H9 (cell line): ENCODE results near the gene FAXC. TPM values are rescaled to one million over a fixed set of nuclear protein-coding genes. Genes with fewer than 3 reads are reported as not detected.
"Not testable (repeated sequence)": the region's sequence is repeated elsewhere in the genome, so short reads cannot be mapped to it uniquely, and the experiment has no call there.

Experiments used
- DNase-seq: peaks from one replicate; pipeline ENCODE4 v3.0.0-alpha.2; 2017
- H2AFZ ChIP-seq: one replicate; pipeline ENCODE4 v1.6.1; 2013; ENCODE audit warnings: mild to moderate bottlenecking, low read length, control low read depth, moderate library complexity
- H2AK5ac ChIP-seq: 2 replicates; pipeline ENCODE4 v1.6.1; 2013; ENCODE audit warnings: low read length, control low read depth, mixed read lengths; ENCODE audit not compliant: insufficient read length
- H2BK120ac ChIP-seq: one replicate; pipeline ENCODE4 v1.6.1; 2013; ENCODE audit warnings: low read depth, mild to moderate bottlenecking, low read length, control low read depth, inconsistent platforms; ENCODE audit not compliant: poor library complexity, severe bottlenecking
- H2BK12ac ChIP-seq: 2 replicates; pipeline ENCODE4 v1.6.1; 2013; ENCODE audit warnings: low read length, control low read depth, mixed read lengths, low read depth; ENCODE audit not compliant: insufficient read length
- H2BK15ac ChIP-seq: 2 replicates; pipeline ENCODE4 v1.6.1; 2013; ENCODE audit warnings: low read depth, low read length, control low read depth
- H2BK20ac ChIP-seq: one replicate; pipeline ENCODE4 v1.6.1; 2013; ENCODE audit warnings: low read depth, mild to moderate bottlenecking, low read length, control low read depth, inconsistent platforms; ENCODE audit not compliant: poor library complexity, severe bottlenecking
- H2BK5ac ChIP-seq: 2 replicates; pipeline ENCODE4 v1.6.1; 2013; ENCODE audit warnings: low read length, control low read depth, mixed read lengths; ENCODE audit not compliant: insufficient read length
- H3K14ac ChIP-seq: 2 replicates; pipeline ENCODE4 v1.6.1; 2013; ENCODE audit warnings: low read length, control low read depth; ENCODE audit not compliant: insufficient read depth
- H3K18ac ChIP-seq: 2 replicates; pipeline ENCODE4 v1.6.1; 2013; ENCODE audit warnings: low read depth, mild to moderate bottlenecking, mixed read lengths, low read length, control low read depth; ENCODE audit not compliant: insufficient read length
- H3K23ac ChIP-seq: 2 replicates; pipeline ENCODE4 v1.6.1; 2013; ENCODE audit warnings: low read length, control low read depth, mixed read lengths, low read depth; ENCODE audit not compliant: insufficient read length
- H3K23me2 ChIP-seq: 2 replicates; pipeline ENCODE4 v1.6.1; 2013; ENCODE audit warnings: low read depth, mild to moderate bottlenecking, mixed read lengths, low read length, control low read depth; ENCODE audit not compliant: insufficient read length, poor library complexity, severe bottlenecking
- H3K27ac ChIP-seq: 2 replicates; pipeline ENCODE4 v1.5.1; 2013; ENCODE audit warnings: low read length, control low read depth, mixed read lengths, low read depth; ENCODE audit not compliant: insufficient read length
- H3K27me3 ChIP-seq: 2 replicates; pipeline ENCODE4 v1.6.1; 2013; ENCODE audit warnings: low read length, control low read depth, inconsistent platforms; ENCODE audit not compliant: insufficient read depth
- H3K4ac ChIP-seq: 2 replicates; pipeline ENCODE4 v1.6.1; 2013; ENCODE audit warnings: low read depth, mild to moderate bottlenecking, control low read depth, inconsistent platforms, low read length, moderate library complexity
- H3K4me1 ChIP-seq: 2 replicates; pipeline ENCODE4 v1.6.1; 2013; ENCODE audit warnings: low read length, control low read depth, inconsistent platforms; ENCODE audit not compliant: insufficient read depth
- H3K4me2 ChIP-seq: 2 replicates; pipeline ENCODE4 v1.6.1; 2013; ENCODE audit warnings: low read length, control low read depth, mixed read lengths; ENCODE audit not compliant: insufficient read length, insufficient read depth
- H3K56ac ChIP-seq: 2 replicates; pipeline ENCODE4 v1.6.1; 2013; ENCODE audit warnings: low read depth, mild to moderate bottlenecking, mixed read lengths, low read length, control low read depth; ENCODE audit not compliant: insufficient read length
- H3K79me1 ChIP-seq: 2 replicates; pipeline ENCODE4 v1.6.1; 2013; ENCODE audit warnings: low read depth, mild to moderate bottlenecking, moderate library complexity, low read length, control low read depth, inconsistent platforms; ENCODE audit not compliant: insufficient read depth, poor library complexity, severe bottlenecking
- H3K79me2 ChIP-seq: 2 replicates; pipeline ENCODE4 v1.6.1; 2013; ENCODE audit warnings: low read length, control low read depth, inconsistent platforms; ENCODE audit not compliant: insufficient read depth
- H3K9ac ChIP-seq: 2 replicates; pipeline ENCODE4 v1.6.1; 2013; ENCODE audit warnings: low read length, control low read depth, mixed read lengths; ENCODE audit not compliant: insufficient read length; ENCODE audit errors: extremely low read depth
- H3K9me3 ChIP-seq: one replicate; pipeline ENCODE4 v1.6.1; 2013; ENCODE audit warnings: low read depth, low read length, inconsistent platforms; ENCODE audit not compliant: control insufficient read depth
- H3T11ph ChIP-seq: one replicate; pipeline ENCODE4 v1.6.1; 2013; ENCODE audit warnings: mild to moderate bottlenecking, low read length, control low read depth, inconsistent platforms
- H4K20me1 ChIP-seq: one replicate; pipeline ENCODE4 v1.6.1; 2013; ENCODE audit not compliant: control insufficient read depth, insufficient read length, insufficient read depth
- H4K5ac ChIP-seq: 2 replicates; pipeline ENCODE4 v1.6.1; 2013; ENCODE audit warnings: low read depth, mild to moderate bottlenecking, mixed read lengths, low read length, control low read depth; ENCODE audit not compliant: insufficient read length
- H4K8ac ChIP-seq: replicated peaks from 2 replicates; pipeline ENCODE4 v1.6.1; 2013; ENCODE audit warnings: low read length, control low read depth, mixed read lengths, low read depth; ENCODE audit not compliant: insufficient read length
- H4K91ac ChIP-seq: 2 replicates; pipeline ENCODE4 v1.6.1; 2013; ENCODE audit warnings: low read depth, mild to moderate bottlenecking, moderate library complexity, mixed read lengths, low read length, control low read depth; ENCODE audit not compliant: insufficient read length
- H3K27ac Mint-ChIP-seq, 3 experiments: 2 replicates in 2 of 3; 3 replicates in 1 of 3; pipeline ENCODE4 v1.8.0; 2020 to 2021; ENCODE audit warnings: mixed read lengths in 3 of 3, mild to moderate bottlenecking in 1 of 3, moderate library complexity in 1 of 3
- H3K27me3 Mint-ChIP-seq: 2 replicates; pipeline ENCODE4 v1.8.0; 2021; ENCODE audit warnings: low read depth, mild to moderate bottlenecking, moderate library complexity, mixed read lengths
- H3K36me3 Mint-ChIP-seq, 3 experiments: 2 replicates in 2 of 3; 3 replicates in 1 of 3; pipeline ENCODE4 v1.8.0; 2020 to 2021; ENCODE audit warnings: low read depth in 3 of 3, mixed read lengths in 3 of 3; ENCODE audit not compliant: insufficient read depth in 1 of 3
- H3K4me1 Mint-ChIP-seq, 2 experiments: 2 replicates each; pipeline ENCODE4 v1.8.0; 2020; ENCODE audit warnings: mixed read lengths in 2 of 2
- H3K4me3 Mint-ChIP-seq, 2 experiments: 2 replicates in 1 of 2; 3 replicates in 1 of 2; pipeline ENCODE4 v1.8.0; 2020 to 2021; ENCODE audit warnings: mild to moderate bottlenecking in 2 of 2, mixed read lengths in 2 of 2, moderate library complexity in 1 of 2
- H3K9me3 Mint-ChIP-seq, 2 experiments: 2 replicates in 1 of 2; 3 replicates in 1 of 2; pipeline ENCODE4 v1.8.0; 2020; ENCODE audit warnings: mild to moderate bottlenecking in 2 of 2, mixed read lengths in 2 of 2, moderate library complexity in 1 of 2
- WGBS: extraction: QIAGEN DNeasy Blood & Tissue Kit; methylation state at CpG from one replicate; pipeline ENCODE4 v1.1.7; 2013; ENCODE audit warnings: missing lambda C conversion rate, low lambda C conversion rate, mixed read lengths; ENCODE audit not compliant: insufficient read length; ENCODE audit errors: extremely low coverage; 5-methylcytosine and 5-hydroxymethylcytosine counted together
- total RNA-seq: library from RNA; stranded (reverse); gene quantifications from 2 replicates; pipeline ENCODE4 v1.2.1, GENCODE V29; 2021

Gene FAXC
- total RNA-seq, 1 experiment from 2014 or later = 17.2 TPM

DNA sequence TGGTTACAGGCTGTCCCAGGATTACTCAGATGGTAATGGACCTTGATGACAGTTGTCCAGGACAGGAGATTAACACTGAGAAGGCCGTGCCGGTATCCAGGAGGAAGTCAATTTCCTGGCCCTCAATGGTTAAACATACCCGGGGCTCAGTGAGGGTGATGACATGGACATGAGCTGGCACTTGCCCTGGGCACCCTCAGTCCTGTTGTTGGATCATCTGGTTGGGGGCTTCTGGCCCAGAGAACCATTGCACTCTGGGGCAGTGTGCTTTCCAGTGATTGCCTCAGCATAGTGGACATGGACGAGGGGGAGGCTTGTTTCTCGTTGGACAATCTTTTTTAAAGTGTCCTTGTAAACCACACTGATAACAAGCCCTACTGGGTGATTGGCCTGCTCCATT is 84.0 kb downstream of the FAXC start:
- not testable (repeated sequence) for H4K8ac ChIP-seq, H2BK20ac ChIP-seq, H3K23me2 ChIP-seq, H3K4me3 Mint-ChIP-seq, H3K9ac ChIP-seq, H3K4ac ChIP-seq, H3K27me3 Mint-ChIP-seq, H2AK5ac ChIP-seq, H2AFZ ChIP-seq, H3K23ac ChIP-seq, H3K27ac Mint-ChIP-seq, H3K27ac ChIP-seq, H4K20me1 ChIP-seq, H3K79me2 ChIP-seq, H3K4me2 ChIP-seq, H3K18ac ChIP-seq, H2BK12ac ChIP-seq, H3K9me3 Mint-ChIP-seq, H3K4me1 ChIP-seq, H4K5ac ChIP-seq, H3K56ac ChIP-seq, H3T11ph ChIP-seq, H2BK15ac ChIP-seq, H2BK5ac ChIP-seq, H3K27me3 ChIP-seq, H4K91ac ChIP-seq, H3K14ac ChIP-seq, H2BK120ac ChIP-seq, DNase-seq, H3K9me3 ChIP-seq, H3K79me1 ChIP-seq
- Mint-ChIP-seq H3K4me1 (peaks cover 31 to 33% of the 10 kb centered on the region in 2 experiments), H3K36me3 (peaks cover 7 to 15% (median 11%) of the 10 kb centered on the region in 3 experiments; a peak in 4 of 7 replicates)
- WGBS = no CpG with 5 or more reads among the region's 5 CpGs
